Measurements from ENCODE around the gene CIRBP.

CIRBP gene

GRCh38 chr19:1309977-1310852, 41.1 kb downstream of the CIRBP start:
- TF ChIP-seq, protein P1, sequence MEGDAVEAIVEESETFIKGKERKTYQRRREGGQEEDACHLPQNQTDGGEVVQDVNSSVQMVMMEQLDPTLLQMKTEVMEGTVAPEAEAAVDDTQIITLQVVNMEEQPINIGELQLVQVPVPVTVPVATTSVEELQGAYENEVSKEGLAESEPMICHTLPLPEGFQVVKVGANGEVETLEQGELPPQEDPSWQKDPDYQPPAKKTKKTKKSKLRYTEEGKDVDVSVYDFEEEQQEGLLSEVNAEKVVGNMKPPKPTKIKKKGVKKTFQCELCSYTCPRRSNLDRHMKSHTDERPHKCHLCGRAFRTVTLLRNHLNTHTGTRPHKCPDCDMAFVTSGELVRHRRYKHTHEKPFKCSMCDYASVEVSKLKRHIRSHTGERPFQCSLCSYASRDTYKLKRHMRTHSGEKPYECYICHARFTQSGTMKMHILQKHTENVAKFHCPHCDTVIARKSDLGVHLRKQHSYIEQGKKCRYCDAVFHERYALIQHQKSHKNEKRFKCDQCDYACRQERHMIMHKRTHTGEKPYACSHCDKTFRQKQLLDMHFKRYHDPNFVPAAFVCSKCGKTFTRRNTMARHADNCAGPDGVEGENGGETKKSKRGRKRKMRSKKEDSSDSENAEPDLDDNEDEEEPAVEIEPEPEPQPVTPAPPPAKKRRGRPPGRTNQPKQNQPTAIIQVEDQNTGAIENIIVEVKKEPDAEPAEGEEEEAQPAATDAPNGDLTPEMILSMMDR (IDR thresholded peaks at IDR 0.05; ENCODE audit: control insufficient read depth, insufficient read depth, low read depth, low read length, missing control alignments): no peak
- no peak overlapping the region for H3K4me3 ChIP-seq (ENCODE audit: control insufficient read depth, low read depth, low read length)
- no peak for DNase-seq (ENCODE audit: low read depth)

- TF ChIP-seq, protein P1 (IDR thresholded peaks at IDR 0.05; ENCODE audit: control insufficient read depth, insufficient read depth, low read depth, low read length, missing control alignments): no peak
- DNase-seq (ENCODE audit: low read depth): no peak
- no peak overlapping the region for H3K4me3 ChIP-seq (ENCODE audit: control insufficient read depth, low read depth, low read length)
Measured at GRCh38 chr19:1310853-1311180, 41.7 kb downstream of the CIRBP start.

DNA sequence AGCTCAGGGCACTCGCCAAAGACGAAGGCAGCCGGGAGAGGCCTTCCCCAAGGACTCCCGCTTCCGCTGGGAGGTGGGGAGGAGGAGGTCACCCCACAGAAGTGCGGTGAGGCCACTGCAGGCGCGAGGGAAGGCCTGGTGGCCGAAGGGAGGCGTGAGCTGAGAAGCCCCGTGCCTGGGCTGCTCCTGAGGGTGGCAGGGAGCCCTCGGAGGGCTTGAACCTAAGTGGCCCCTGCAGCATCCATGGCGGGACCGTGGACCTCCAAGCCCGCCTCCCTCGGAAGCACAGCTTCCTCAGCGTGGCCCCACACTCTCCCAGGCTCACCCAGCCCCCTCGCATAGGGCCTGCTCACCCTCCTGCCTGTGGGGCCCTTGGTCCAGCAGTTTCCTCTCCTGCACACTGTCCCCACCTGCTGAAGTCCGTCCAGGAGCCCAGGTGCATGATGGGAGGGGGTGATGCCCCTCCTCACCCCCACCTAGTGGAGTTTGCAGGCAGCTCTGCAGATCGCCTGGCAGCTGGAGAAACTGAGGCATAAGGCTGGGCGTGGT, 42.5 kb downstream of the CIRBP start:
- no peak for DNase-seq (ENCODE audit: low read depth)
- TF ChIP-seq, protein P1 (IDR thresholded peaks at IDR 0.05; ENCODE audit: control insufficient read depth, insufficient read depth, low read depth, low read length, missing control alignments): no peak
- no peak overlapping the region for H3K4me3 ChIP-seq (ENCODE audit: control insufficient read depth, low read depth, low read length)

DNA sequence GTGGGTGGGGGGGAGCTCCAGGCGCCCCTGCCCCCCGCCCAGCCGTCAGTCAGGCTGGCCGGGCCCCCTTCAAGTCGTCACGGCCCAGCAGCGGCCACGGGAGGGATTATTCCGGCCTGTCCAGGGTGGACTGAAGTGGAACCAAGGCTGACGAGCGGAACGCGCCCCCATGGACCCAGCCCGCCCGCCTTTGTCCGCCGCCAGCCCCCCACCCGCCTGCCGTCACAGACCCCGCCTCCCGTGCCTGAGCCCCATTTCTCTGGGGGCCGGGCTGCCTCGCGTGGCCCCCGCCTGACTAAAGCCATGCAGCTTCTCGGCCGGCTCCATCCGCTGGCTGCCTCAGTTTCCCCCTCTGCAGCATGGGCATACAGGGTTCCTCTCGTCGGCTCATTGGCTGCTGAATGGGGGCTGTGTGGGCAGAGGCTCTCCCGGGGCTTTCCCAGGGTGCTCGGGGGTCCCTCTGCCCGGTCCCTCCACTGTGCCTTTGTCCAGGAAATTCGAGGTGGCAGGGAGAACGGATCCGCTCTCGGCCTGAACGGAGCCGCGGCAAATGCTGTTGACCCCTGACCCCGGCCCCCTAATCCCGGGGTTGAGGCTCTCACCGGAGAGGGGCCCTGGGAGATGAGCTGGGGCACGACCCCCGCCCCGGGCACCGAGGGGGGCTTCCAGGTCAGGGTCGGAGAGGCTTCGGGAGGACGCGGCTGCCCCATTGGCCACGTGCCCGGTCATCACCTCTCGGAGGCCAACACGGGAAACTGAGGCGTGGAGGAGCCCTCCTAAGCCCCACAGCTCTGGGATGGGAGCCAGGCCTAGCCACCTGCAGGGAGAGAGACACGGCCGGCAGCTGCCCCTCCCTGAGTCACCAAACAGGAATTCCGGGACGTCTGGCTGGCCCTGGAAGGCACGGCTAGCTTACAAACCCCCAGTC, 43.9 kb downstream of the CIRBP start:
- no peak for DNase-seq (ENCODE audit: low read depth)
- TF ChIP-seq, protein P1 (IDR thresholded peaks at IDR 0.05; ENCODE audit: control insufficient read depth, insufficient read depth, low read depth, low read length, missing control alignments): no peak
- H3K4me3 ChIP-seq (ENCODE audit: control insufficient read depth, low read depth, low read length): no peak overlapping the region

GRCh38 chr19:1313695-1314613, 44.8 kb downstream of the CIRBP start:
- TF ChIP-seq, protein P1 (IDR thresholded peaks at IDR 0.05; ENCODE audit: control insufficient read depth, insufficient read depth, low read depth, low read length, missing control alignments): no peak
- no peak overlapping the region for H3K4me3 ChIP-seq (ENCODE audit: control insufficient read depth, low read depth, low read length)
- no peak for DNase-seq (ENCODE audit: low read depth)
